WTC11 (cell line): ENCODE results near the gene PTPRC.

ENCODE experiments used
- ESRRA ChIP-seq: sonication (generic); formaldehyde crosslinking; IDR thresholded peaks from 2 replicates; pipeline ENCODE4 v1.8.1; 2022; ENCODE audit warnings: mild to moderate bottlenecking, missing genetic modification reagents, borderline replicate concordance
- TF ChIP-seq, protein P1 (sequence below): fragments of 200-600 bp; IDR thresholded peaks from 2 replicates; pipeline ENCODE4 v1.8.0; 2022; ENCODE audit warnings: antibody characterized with exemption
- TF ChIP-seq, protein P2 (sequence below): sonication (generic); formaldehyde crosslinking; IDR thresholded peaks from 2 replicates; pipeline ENCODE4 v1.8.1; 2023; ENCODE audit warnings: mild to moderate bottlenecking, missing genetic modification reagents
- TF ChIP-seq, protein P3 (sequence below): sonication (generic); formaldehyde crosslinking; IDR thresholded peaks from 2 replicates; pipeline ENCODE4 v1.8.0; 2022; ENCODE audit warnings: mild to moderate bottlenecking, missing genetic modification reagents

DNA sequence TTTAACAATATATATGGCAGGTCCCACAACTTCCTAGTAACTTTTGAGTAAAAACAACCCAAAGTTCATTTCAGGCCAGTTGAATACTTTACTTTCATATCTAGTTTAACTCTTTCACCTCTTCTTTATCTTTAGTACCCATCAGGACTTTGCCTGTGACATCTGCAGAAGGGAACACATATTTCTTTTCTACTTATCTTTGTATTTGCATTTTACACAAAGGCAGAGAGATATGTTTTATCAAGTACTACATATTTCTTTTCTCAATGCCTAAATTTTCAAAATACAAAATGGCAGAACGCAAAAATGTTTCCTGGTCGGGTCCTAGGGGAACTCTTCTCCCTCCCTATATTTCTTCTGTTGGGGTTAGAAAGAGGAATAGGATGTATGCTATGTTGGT is 6.8 kb upstream of the PTPRC start:
- TF ChIP-seq, protein P1, sequence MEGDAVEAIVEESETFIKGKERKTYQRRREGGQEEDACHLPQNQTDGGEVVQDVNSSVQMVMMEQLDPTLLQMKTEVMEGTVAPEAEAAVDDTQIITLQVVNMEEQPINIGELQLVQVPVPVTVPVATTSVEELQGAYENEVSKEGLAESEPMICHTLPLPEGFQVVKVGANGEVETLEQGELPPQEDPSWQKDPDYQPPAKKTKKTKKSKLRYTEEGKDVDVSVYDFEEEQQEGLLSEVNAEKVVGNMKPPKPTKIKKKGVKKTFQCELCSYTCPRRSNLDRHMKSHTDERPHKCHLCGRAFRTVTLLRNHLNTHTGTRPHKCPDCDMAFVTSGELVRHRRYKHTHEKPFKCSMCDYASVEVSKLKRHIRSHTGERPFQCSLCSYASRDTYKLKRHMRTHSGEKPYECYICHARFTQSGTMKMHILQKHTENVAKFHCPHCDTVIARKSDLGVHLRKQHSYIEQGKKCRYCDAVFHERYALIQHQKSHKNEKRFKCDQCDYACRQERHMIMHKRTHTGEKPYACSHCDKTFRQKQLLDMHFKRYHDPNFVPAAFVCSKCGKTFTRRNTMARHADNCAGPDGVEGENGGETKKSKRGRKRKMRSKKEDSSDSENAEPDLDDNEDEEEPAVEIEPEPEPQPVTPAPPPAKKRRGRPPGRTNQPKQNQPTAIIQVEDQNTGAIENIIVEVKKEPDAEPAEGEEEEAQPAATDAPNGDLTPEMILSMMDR: no peak
- no peak for TF ChIP-seq ESRRA (CRISPR knock-in tag)
- TF ChIP-seq, protein P2, sequence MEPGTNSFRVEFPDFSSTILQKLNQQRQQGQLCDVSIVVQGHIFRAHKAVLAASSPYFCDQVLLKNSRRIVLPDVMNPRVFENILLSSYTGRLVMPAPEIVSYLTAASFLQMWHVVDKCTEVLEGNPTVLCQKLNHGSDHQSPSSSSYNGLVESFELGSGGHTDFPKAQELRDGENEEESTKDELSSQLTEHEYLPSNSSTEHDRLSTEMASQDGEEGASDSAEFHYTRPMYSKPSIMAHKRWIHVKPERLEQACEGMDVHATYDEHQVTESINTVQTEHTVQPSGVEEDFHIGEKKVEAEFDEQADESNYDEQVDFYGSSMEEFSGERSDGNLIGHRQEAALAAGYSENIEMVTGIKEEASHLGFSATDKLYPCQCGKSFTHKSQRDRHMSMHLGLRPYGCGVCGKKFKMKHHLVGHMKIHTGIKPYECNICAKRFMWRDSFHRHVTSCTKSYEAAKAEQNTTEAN (CRISPR knock-in tag): no peak
- TF ChIP-seq, protein P3, sequence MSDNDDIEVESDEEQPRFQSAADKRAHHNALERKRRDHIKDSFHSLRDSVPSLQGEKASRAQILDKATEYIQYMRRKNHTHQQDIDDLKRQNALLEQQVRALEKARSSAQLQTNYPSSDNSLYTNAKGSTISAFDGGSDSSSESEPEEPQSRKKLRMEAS: no peak
